Pancreas (tissue), 10 donors: ENCODE measurements around the gene PON3. TPM values are rescaled to one million over a fixed set of nuclear protein-coding genes. Genes with fewer than 3 reads are reported as not detected.
A peak's percentile ranks its signal among the peaks of the same experiment; 100 is the strongest.

Experiments used
- ATAC-seq, 4 donors: fragments of 200-7000 bp; cut with Tn5 transposase; one replicate each; pipeline versions ENCODE4 v1.8.0 to v1.9.1; 2020; ENCODE audit warnings: mild to moderate bottlenecking in 4 of 4, moderate library complexity in 4 of 4
- DNase-seq, 6 donors: peaks; one replicate each; pipeline ENCODE4 v3.0.0-alpha.2; 2020
- FAIRE-seq: peaks from 2 replicates; lab custom pipeline; 2012; peaks lifted over from hg19 to GRCh38; lab: Jason Lieb, UNC
- H3K27ac ChIP-seq, 4 donors: fragments of 200-600 bp; sonication (generic); 1 replicate in 3 of 4; 2 replicates in 1 of 4; pipeline versions ENCODE4 v1.5.0 to v1.8.0; 2020
- H3K27me3 ChIP-seq, 4 donors: fragments of 200-600 bp; one replicate each; pipeline ENCODE4 v1.8.0; 2021
- H3K36me3 ChIP-seq, 3 donors: fragments of 200-600 bp; sonication (generic) in 1 of 3; one replicate each; pipeline versions ENCODE4 v1.5.0 to v1.8.0; 2020 to 2021
- H3K4me1 ChIP-seq, 3 donors: fragments of 200-600 bp; one replicate each; pipeline ENCODE4 v1.8.0; 2021
- H3K4me3 ChIP-seq, 4 donors: fragments of 200-600 bp; sonication (generic) in 2 of 4; one replicate each; pipeline versions ENCODE4 v1.5.0 to v1.8.0; 2020 to 2021
- H3K9me3 ChIP-seq, 4 donors: fragments of 200-600 bp; one replicate each; pipeline ENCODE4 v1.8.0; 2021
- WGBS, 2 donors: extraction: QIAGEN DNeasy Blood & Tissue Kit; methylation state at CpG; one replicate each; pipeline ENCODE4 v1.1.7; 2013; 5-methylcytosine and 5-hydroxymethylcytosine counted together
- intact Hi-C, 3 donors: fragments of 100-400 bp; cut with DNase I; formaldehyde crosslinking; loops; one replicate each; pipeline versions ENCODE4 v1.11.1 to v1.14.2; 2022
- polyA plus RNA-seq, 2 donors: library from polyadenylated mRNA; stranded (reverse); fragments of 200-250 nt; gene quantifications; one replicate each; pipeline ENCODE4 v1.2.3, GENCODE V29; 2013
- total RNA-seq, 6 donors: library from RNA; stranded (reverse); fragmentation: NEBNext Ultra II Directional in 4 of 6; extraction: Animal tissue kit (Norgen Biotek cat#: 25700) in 4 of 6; gene quantifications; one replicate each; pipeline versions ENCODE4 v1.2.1 to v1.2.4, GENCODE V29; 2021 to 2023
- TF ChIP-seq, protein P1 (sequence below), 4 donors: fragments of 200-600 bp; sonication (generic) in 3 of 4; IDR thresholded peaks; one replicate each; pipeline versions ENCODE4 v1.5.0 to v1.8.0; 2021; ENCODE audit warnings: antibody characterized with exemption in 4 of 4
- donor health status: healthy with polysubstance abuse.
- donor health status: DM: no; HTN: no; CAD: no; lungs with moderate emphysema.
- donor health status: DM: no; HTN: no; CAD: no.
- donor health status: control.
- donor health status: control.
- donor health status: Bipolar disorder and iron deficiency.
- donor health status: DM: yes; HTN: yes; CAD: no.
- donor health status: DM: no; HTN: no; CAD: no.
- donor health status: DM: no; HTN: no; CAD: no.
- donor health status: DM: yes; HTN: yes; CAD: no.

Gene PON3
- total and polyA plus RNA-seq, 8 donors = 2.4 to 9.3 (median 4.0) TPM

DNA sequence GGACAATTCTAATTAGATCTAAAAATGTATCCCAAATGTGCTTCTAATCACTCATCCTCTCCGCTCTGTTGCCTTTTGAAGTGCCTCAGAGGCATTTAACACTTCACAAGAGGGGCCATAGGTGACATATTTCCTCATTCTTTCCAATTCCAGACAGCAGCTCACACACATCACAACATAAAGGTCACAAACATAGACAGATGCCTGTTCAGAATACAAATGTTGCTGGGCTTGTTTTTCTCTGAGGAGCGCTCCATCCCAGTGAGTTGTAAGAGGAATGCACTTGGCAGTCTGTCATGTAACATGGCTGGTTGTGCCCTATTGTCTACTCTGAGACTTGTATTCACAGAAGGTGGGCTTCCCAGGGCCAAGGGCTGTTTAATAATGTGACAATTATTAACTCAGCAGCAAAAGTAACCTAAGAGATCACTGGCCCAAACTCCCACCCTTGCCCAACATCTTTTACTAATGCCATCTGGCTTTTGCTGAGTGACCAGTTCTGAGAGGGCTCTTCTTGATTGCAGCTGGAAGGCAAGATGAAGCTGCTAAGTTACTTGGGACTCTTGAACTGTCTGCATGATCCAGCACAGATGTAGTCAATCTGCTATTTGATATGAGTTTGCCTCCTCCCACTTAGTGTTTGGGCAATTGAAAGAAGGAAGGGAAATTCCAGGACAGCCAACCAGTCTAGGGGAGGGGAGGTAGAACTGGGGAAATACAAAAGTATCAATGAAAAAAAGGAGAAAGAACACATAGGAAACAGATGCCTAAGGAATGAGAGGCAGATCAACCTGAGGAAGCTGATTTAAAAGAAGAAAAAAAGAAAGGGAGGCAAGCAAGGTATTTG, 25.0 kb upstream of the PON3 start:
- H3K9me3 ChIP-seq = no peaks in the 10 kb centered on the region
- no peaks in the 10 kb centered on the region for H3K27me3 ChIP-seq
- TF ChIP-seq, protein P1, sequence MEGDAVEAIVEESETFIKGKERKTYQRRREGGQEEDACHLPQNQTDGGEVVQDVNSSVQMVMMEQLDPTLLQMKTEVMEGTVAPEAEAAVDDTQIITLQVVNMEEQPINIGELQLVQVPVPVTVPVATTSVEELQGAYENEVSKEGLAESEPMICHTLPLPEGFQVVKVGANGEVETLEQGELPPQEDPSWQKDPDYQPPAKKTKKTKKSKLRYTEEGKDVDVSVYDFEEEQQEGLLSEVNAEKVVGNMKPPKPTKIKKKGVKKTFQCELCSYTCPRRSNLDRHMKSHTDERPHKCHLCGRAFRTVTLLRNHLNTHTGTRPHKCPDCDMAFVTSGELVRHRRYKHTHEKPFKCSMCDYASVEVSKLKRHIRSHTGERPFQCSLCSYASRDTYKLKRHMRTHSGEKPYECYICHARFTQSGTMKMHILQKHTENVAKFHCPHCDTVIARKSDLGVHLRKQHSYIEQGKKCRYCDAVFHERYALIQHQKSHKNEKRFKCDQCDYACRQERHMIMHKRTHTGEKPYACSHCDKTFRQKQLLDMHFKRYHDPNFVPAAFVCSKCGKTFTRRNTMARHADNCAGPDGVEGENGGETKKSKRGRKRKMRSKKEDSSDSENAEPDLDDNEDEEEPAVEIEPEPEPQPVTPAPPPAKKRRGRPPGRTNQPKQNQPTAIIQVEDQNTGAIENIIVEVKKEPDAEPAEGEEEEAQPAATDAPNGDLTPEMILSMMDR (IDR thresholded peaks at IDR 0.05) = no peak
- 81 to 84% methylated on average over 2 of the region's 2 CpGs for WGBS, 2 donors
- H3K36me3 ChIP-seq = no peaks in the 10 kb centered on the region
- ATAC-seq (peak in 3 of 4 donors; percentile 48 to 76 (median 51)), DNase-seq (no peak), FAIRE-seq (no peak)
- intact Hi-C loops = no loop called here
- no peak overlapping the region for H3K4me3 ChIP-seq
- H3K27ac ChIP-seq = peak overlapping the region in 1 of 4 donors; percentile 13
- peaks cover 0 to 19% (median 0%) of the 10 kb centered on the region in 3 donors for H3K4me1 ChIP-seq

DNA sequence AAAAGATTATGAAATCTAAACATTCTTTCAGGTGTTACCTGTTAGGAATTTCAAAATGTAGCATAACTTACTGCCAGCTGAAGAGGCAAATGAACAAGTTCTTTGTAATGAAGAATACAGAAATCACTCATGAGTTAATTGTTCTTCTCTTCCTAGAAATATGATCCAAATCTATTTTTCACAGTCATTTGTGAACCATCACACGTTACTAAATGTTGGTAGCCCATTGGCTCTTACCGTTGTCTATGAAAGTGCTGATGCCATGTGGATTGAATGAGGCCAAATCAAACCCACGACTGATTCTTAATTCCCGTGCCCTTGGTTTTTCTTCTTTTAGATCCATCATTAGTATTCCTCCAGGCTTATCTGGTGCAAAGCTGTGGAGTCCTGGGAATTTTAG, 15.9 kb upstream of the PON3 start:
- no peaks in the 10 kb centered on the region for H3K27me3 ChIP-seq
- DNase-seq (no peak), ATAC-seq (no peak), FAIRE-seq (no peak)
- H3K4me3 ChIP-seq = no peak overlapping the region
- TF ChIP-seq, protein P1 (IDR thresholded peaks at IDR 0.05) = no peak
- 87 to 92% methylated on average over 4 of the region's 4 CpGs for WGBS, 2 donors
- no peak overlapping the region for H3K27ac ChIP-seq
- H3K9me3 ChIP-seq = no peaks in the 10 kb centered on the region
- H3K4me1 ChIP-seq = no peaks in the 10 kb centered on the region
- intact Hi-C loops = no loop called here
- peaks cover 0 to 2% (median 0%) of the 10 kb centered on the region in 3 donors for H3K36me3 ChIP-seq

DNA sequence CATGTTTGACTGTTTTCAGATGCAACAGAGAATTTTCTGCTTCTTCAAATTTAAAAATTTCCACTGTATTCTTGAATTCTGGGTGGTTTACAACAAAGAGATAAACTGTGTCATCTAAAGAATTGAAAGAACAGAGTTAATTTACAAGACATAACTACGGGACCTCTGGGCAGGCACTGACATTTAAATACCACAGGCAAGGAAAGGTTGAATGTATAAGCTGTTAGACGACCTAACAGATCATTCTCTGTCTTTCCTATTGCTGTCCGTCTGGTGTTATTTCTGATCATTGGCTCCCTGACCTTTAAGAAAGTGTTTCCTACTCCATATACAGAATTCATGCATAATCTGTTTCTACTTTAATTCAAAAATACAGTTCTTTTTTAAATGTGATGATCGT, 15.5 kb upstream of the PON3 start:
- FAIRE-seq (no peak), ATAC-seq (no peak), DNase-seq (no peak)
- no peaks in the 10 kb centered on the region for H3K27me3 ChIP-seq
- H3K36me3 ChIP-seq = peaks cover 0 to 2% (median 0%) of the 10 kb centered on the region in 3 donors
- intact Hi-C loops = no loop called here
- H3K4me1 ChIP-seq = no peaks in the 10 kb centered on the region
- no peak overlapping the region for H3K27ac ChIP-seq
- WGBS, 2 donors = 79 to 88% methylated on average over 4 of the region's 4 CpGs
- H3K4me3 ChIP-seq = no peak overlapping the region
- TF ChIP-seq, protein P1 (IDR thresholded peaks at IDR 0.05) = no peak
- H3K9me3 ChIP-seq = no peaks in the 10 kb centered on the region

DNA sequence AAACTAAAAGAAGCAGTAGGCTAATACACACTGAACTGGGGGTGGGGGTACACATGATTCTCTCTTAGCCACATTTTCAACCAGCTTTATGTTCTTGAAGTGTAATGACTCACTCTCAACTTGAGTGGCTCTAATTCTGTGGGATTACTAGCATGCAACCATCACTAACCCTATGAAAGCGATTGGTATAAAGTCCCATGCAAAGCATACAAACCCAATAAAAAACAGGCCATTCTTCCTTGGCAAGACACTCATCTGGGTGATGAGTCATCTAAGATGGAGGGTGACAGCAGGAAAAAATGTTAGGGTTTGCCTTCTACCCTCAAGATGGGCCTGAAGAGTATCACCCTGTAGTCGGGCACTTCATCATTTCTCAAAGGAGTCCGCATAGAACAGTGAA, 14.9 kb upstream of the PON3 start:
- intact Hi-C loops = no loop called here
- H3K4me3 ChIP-seq = no peak overlapping the region
- 95 to 98% methylated on average over 3 of the region's 3 CpGs for WGBS, 2 donors
- peaks cover 0 to 2% (median 0%) of the 10 kb centered on the region in 3 donors for H3K36me3 ChIP-seq
- H3K27me3 ChIP-seq = no peaks in the 10 kb centered on the region
- no peak for DNase-seq
- no peaks in the 10 kb centered on the region for H3K9me3 ChIP-seq
- TF ChIP-seq, protein P1 (IDR thresholded peaks at IDR 0.05) = no peak
- ATAC-seq = no peak
- no peak for FAIRE-seq
- no peaks in the 10 kb centered on the region for H3K4me1 ChIP-seq
- H3K27ac ChIP-seq = no peak overlapping the region

DNA sequence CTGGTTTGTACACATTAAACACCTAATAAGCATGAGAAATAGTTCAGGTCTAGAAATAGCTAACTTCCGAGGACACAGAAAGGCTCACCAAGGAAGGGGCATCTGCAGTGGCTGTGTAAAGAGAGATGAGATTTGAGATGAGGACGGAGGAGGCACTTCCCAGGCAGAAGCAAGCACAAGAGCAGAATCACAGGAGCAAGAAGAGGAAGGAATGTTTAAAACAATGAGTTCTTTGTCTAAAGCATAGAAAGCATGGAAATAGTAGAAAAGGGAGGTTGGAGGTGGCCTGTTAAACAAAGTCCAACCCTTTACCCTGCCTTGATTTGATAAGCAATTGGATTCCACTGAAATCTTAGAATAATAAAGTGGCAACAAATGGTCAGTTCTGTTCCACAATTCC, 11.6 kb upstream of the PON3 start:
- Histone ChIP-seq H3K4me3 (no peak overlapping the region), H3K4me1 (no peaks in the 10 kb centered on the region), H3K27me3 (no peaks in the 10 kb centered on the region), H3K27ac (no peak overlapping the region), H3K36me3 (peaks cover 0 to 2% (median 0%) of the 10 kb centered on the region in 3 donors), H3K9me3 (no peaks in the 10 kb centered on the region)
- no peak for FAIRE-seq
- intact Hi-C loops = no loop called here
- WGBS, 2 donors = 54 to 86% methylated on average over 2 of the region's 2 CpGs
- DNase-seq = no peak
- peak in 1 of 4 donors; percentile 26 for ATAC-seq
- TF ChIP-seq, protein P1 (IDR thresholded peaks at IDR 0.05) = no peak
